ENCODE results near the gene TTC16. TPM values are rescaled to one million over a fixed set of nuclear protein-coding genes. Genes with fewer than 3 reads are reported as not detected.
A peak's percentile ranks its signal among the peaks of the same experiment; 100 is the strongest.

TTC16 gene
- total and polyA plus RNA-seq, 4 donors: 0.02 to 0.08 TPM; not detected in 2

DNA sequence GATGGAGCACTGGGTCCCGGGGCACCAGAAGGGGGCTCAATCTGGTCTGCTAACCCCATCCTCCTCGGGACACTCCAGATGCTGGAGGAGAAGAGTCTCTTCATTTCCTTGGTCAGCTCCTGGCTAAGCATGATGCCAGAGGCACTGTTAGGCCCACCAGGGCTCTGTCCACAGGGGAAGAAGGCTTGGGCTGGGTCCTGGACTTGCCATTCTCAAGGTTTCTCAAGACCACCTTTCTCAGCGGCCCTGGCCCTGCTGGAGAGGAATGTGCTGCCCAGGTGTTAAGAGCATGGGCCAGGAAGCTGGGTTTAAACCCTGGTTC is 54.7 kb downstream of the TTC16 start:
- peak overlapping the region; percentile 38 to 39 for H3K9ac ChIP-seq (ENCODE audit: low read depth in 1 of 2, low read length in 2 of 2)
- WGBS: 47% methylated on average over 3 of the region's 3 CpGs
- DNase-seq (ENCODE audit: low spot score): no peak
- TF ChIP-seq REST (IDR thresholded peaks at IDR 0.05) (no peak), YY1 (IDR thresholded peaks at IDR 0.05) (no peak), EGR1 (IDR thresholded peaks at IDR 0.05; ENCODE audit: low read depth in 2 of 2) (no peak), HNF4A (conservative IDR thresholded peaks at IDR 0.05) (no peak), HNF4G (IDR thresholded peaks at IDR 0.05) (no peak), GABPA (IDR thresholded peaks at IDR 0.05 in 1 of 2, conservative IDR thresholded peaks at IDR 0.05 in 1 of 2) (no peak), NR2F2 (IDR thresholded peaks at IDR 0.05) (no peak), SP1 (IDR thresholded peaks at IDR 0.05) (no peak), RAD21 (IDR thresholded peaks at IDR 0.05) (no peak), RXRA (IDR thresholded peaks at IDR 0.05) (no peak), FOXA1 (IDR thresholded peaks at IDR 0.05) (no peak)
- peak overlapping the region in 2 of 3 donors; percentile 49 to 54 for H3K4me3 ChIP-seq (ENCODE audit: low read depth in 1 of 3, low read length in 3 of 3)
- H3K27me3 ChIP-seq (ENCODE audit: control insufficient read depth in 4 of 4, insufficient read depth in 4 of 4, low read length in 3 of 4): no peaks in the 10 kb centered on the region
- H3K36me3 ChIP-seq (ENCODE audit: control insufficient read depth in 4 of 4, insufficient read depth in 3 of 4, low read depth in 1 of 4, low read length in 3 of 4): no peaks in the 10 kb centered on the region
- H3K9me3 ChIP-seq (ENCODE audit: control insufficient read depth in 4 of 4, low read length in 3 of 4): no peaks in the 10 kb centered on the region
- peak overlapping the region; percentile 30 to 68 for H3K27ac ChIP-seq (ENCODE audit: low read depth in 1 of 2, low read length in 2 of 2)
- peaks cover 0 to 10% (median 8%) of the 10 kb centered on the region in 4 donors for H3K4me1 ChIP-seq (ENCODE audit: control insufficient read depth in 4 of 4, insufficient read depth in 4 of 4, low read length in 3 of 4)

DNA sequence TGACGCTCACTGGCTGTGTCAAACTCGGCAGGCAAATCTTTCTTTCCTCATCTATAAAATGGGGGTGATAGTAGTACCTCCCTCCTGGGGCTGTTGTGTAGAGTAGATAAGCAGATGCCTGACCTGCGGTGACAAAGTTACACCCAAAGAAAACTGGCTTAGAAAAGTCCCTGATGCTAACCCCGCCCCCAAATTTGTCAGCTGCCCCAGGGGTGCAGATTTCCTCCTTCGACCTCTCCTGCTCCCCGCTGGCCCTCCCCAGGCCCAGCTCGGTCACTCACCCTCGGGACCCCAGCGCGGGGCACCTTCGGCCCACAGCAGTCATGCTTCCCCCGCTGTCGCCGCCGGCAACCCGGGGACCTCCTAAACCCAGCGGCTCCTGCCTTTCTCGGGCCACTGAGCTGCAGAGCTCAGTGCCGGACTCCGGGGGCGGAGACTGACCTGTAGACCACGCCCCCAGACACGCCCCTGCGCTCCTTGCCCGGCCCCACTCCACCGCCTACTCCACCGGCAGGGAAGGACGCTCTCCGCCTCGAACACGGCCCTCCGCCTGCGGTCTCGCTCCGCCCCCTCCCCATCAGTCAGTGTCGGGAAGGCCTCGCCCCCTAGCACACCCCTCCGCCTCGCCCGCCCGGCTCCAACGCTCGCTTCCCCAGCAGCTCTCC is 55.2 kb downstream of the TTC16 start:
- Histone ChIP-seq H3K4me1 (ENCODE audit: control insufficient read depth in 4 of 4, insufficient read depth in 4 of 4, low read length in 3 of 4) (peaks cover 0 to 10% (median 8%) of the 10 kb centered on the region in 4 donors), H3K9ac (ENCODE audit: low read depth in 1 of 2, low read length in 2 of 2) (peak overlapping the region; percentile 38 to 39)

More for the DNA sequence above, 55.2 kb downstream of the TTC16 start:
- Histone ChIP-seq H3K27ac (ENCODE audit: low read depth in 1 of 2, low read length in 2 of 2) (peak overlapping the region; percentile 30 to 68), H3K36me3 (ENCODE audit: control insufficient read depth in 4 of 4, insufficient read depth in 3 of 4, low read depth in 1 of 4, low read length in 3 of 4) (no peaks in the 10 kb centered on the region), H3K4me3 (ENCODE audit: low read depth in 1 of 3, low read length in 3 of 3) (peak overlapping the region; percentile 49 to 61 (median 54)), H3K27me3 (ENCODE audit: control insufficient read depth in 4 of 4, insufficient read depth in 4 of 4, low read length in 3 of 4) (no peaks in the 10 kb centered on the region), H3K9me3 (ENCODE audit: control insufficient read depth in 4 of 4, low read length in 3 of 4) (no peaks in the 10 kb centered on the region)
- no peak for TF ChIP-seq CTCF (IDR thresholded peaks at IDR 0.05; ENCODE audit: low read depth, low read length, missing input control)
- TF ChIP-seq RXRA (IDR thresholded peaks at IDR 0.05): peak; percentile 8 to 37
- no peak for TF ChIP-seq NR2F2 (IDR thresholded peaks at IDR 0.05)
- TF ChIP-seq GABPA (IDR thresholded peaks at IDR 0.05 in 1 of 2, conservative IDR thresholded peaks at IDR 0.05 in 1 of 2): no peak
- TF ChIP-seq, protein P1, sequence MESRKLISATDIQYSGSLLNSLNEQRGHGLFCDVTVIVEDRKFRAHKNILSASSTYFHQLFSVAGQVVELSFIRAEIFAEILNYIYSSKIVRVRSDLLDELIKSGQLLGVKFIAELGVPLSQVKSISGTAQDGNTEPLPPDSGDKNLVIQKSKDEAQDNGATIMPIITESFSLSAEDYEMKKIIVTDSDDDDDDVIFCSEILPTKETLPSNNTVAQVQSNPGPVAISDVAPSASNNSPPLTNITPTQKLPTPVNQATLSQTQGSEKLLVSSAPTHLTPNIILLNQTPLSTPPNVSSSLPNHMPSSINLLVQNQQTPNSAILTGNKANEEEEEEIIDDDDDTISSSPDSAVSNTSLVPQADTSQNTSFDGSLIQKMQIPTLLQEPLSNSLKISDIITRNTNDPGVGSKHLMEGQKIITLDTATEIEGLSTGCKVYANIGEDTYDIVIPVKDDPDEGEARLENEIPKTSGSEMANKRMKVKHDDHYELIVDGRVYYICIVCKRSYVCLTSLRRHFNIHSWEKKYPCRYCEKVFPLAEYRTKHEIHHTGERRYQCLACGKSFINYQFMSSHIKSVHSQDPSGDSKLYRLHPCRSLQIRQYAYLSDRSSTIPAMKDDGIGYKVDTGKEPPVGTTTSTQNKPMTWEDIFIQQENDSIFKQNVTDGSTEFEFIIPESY (IDR thresholded peaks at IDR 0.05): no peak
- TF ChIP-seq RAD21 (IDR thresholded peaks at IDR 0.05): peak; percentile 34 to 59
- no peak for TF ChIP-seq FOXA2 (IDR thresholded peaks at IDR 0.05)
- TF ChIP-seq EGR1 (IDR thresholded peaks at IDR 0.05; ENCODE audit: low read depth in 2 of 2): peak; percentile 82 to 87
- TF ChIP-seq HNF4G (IDR thresholded peaks at IDR 0.05): no peak
- TF ChIP-seq, protein P2, sequence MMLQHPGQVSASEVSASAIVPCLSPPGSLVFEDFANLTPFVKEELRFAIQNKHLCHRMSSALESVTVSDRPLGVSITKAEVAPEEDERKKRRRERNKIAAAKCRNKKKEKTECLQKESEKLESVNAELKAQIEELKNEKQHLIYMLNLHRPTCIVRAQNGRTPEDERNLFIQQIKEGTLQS (IDR thresholded peaks at IDR 0.05): no peak
- TF ChIP-seq MAX (IDR thresholded peaks at IDR 0.05): no peak
- TF ChIP-seq YY1 (IDR thresholded peaks at IDR 0.05): peak; percentile 66
- no peak for TF ChIP-seq TAF1 (conservative IDR thresholded peaks at IDR 0.05)
- TF ChIP-seq JUND (IDR thresholded peaks at IDR 0.05): peak in 1 of 2 donors; percentile 18
- peak; percentile 22 for TF ChIP-seq FOXA1 (IDR thresholded peaks at IDR 0.05)
- peak; percentile 63 for TF ChIP-seq REST (IDR thresholded peaks at IDR 0.05)
- TF ChIP-seq SP1 (IDR thresholded peaks at IDR 0.05): peak; percentile 94
- TF ChIP-seq HNF4A (conservative IDR thresholded peaks at IDR 0.05): no peak
- WGBS: 3% methylated on average over 43 of the region's 43 CpGs
- peak; percentile 98 for DNase-seq (ENCODE audit: low spot score)
